K562 (cell line): ENCODE results near the gene FRAT1. TPM values are rescaled to one million over a fixed set of nuclear protein-coding genes. Genes with fewer than 3 reads are reported as not detected.

Experiments used
- ATF6 ChIP-seq: sonication (generic); formaldehyde crosslinking; IDR thresholded peaks from 2 replicates; pipeline ENCODE4 v1.4.0; 2020; ENCODE audit warnings: mild to moderate bottlenecking, missing genetic modification reagents
- CCAR2 ChIP-seq: fragments of 200-400 bp; formaldehyde crosslinking; IDR thresholded peaks from 2 replicates; pipeline ENCODE4 v1.6.1; 2017; ENCODE audit warnings: mild to moderate bottlenecking, low read depth, low read length
- CHD1 ChIP-seq: fragments of 200-600 bp; sonication (generic); IDR thresholded peaks from one replicate; pipeline ENCODE4 v1.6.1; 2012; ENCODE audit warnings: mild to moderate bottlenecking, moderate library complexity, low read length, inconsistent platforms
- CTBP1 ChIP-seq: fragments of 450-650 bp; IDR thresholded peaks from 2 replicates; pipeline ENCODE4 v1.6.1; 2016; ENCODE audit warnings: borderline replicate concordance
- DLX4 ChIP-seq: fragments of 250-450 bp; sonication (Bioruptor Pico); IDR thresholded peaks from 2 replicates; pipeline ENCODE4 v1.6.1; 2021; ENCODE audit warnings: mild to moderate bottlenecking
- E2F1 ChIP-seq: sonication (generic); formaldehyde crosslinking; IDR thresholded peaks from 2 replicates; pipeline ENCODE4 v1.8.1; 2023; ENCODE audit warnings: mild to moderate bottlenecking, missing genetic modification reagents, moderate library complexity
- E2F3 ChIP-seq: fragments of 250-450 bp; sonication (Bioruptor Pico); IDR thresholded peaks from 2 replicates; pipeline ENCODE4 v1.4.0; 2020; ENCODE audit warnings: mild to moderate bottlenecking
- HIVEP1 ChIP-seq: fragments of 250-450 bp; sonication (Bioruptor Pico); IDR thresholded peaks from 2 replicates; pipeline ENCODE4 v1.4.0; 2020; ENCODE audit warnings: mild to moderate bottlenecking
- MBD1 ChIP-seq: fragments of 250-450 bp; sonication (Bioruptor Pico); IDR thresholded peaks from 2 replicates; pipeline ENCODE4 v1.8.0; 2022; ENCODE audit warnings: inconsistent platforms
- MYBL2 ChIP-seq, 2 experiments: fragments of 450-650 bp in 1 of 2; sonication (generic) in 1 of 2; formaldehyde crosslinking in 1 of 2; IDR thresholded peaks; 2 replicates each; pipeline versions ENCODE4 v1.6.1 to v1.8.1; 2017 to 2022; ENCODE audit warnings: borderline replicate concordance in 1 of 2, inconsistent platforms in 1 of 2, low read depth in 1 of 2, mild to moderate bottlenecking in 1 of 2, missing genetic modification reagents in 1 of 2, moderate library complexity in 1 of 2
- NFE2 ChIP-seq: IDR thresholded peaks from 2 replicates; pipeline ENCODE4 v1.6.1; 2014; ENCODE audit warnings: antibody characterized with exemption, low read depth
- POLR2A ChIP-seq: fragments of 450-650 bp; conservative IDR thresholded peaks from 2 replicates; pipeline ENCODE4 v1.6.1; 2016
- POLR2H ChIP-seq: IDR thresholded peaks from 2 replicates; pipeline ENCODE4 v1.6.1; 2016; ENCODE audit warnings: missing genetic modification characterization, low read depth, mild to moderate bottlenecking, control low read depth, missing compliant biosample characterization, moderate library complexity
- PURB ChIP-seq: sonication (generic); formaldehyde crosslinking; IDR thresholded peaks from 2 replicates; pipeline ENCODE4 v1.9.0; 2021; ENCODE audit warnings: low read depth, mild to moderate bottlenecking, missing genetic modification reagents
- SOX6 ChIP-seq: fragments of 450-650 bp; IDR thresholded peaks from 2 replicates; pipeline ENCODE4 v1.6.1; 2014; ENCODE audit warnings: mild to moderate bottlenecking
- ZC3H11A ChIP-seq: IDR thresholded peaks from 2 replicates; pipeline ENCODE4 v1.6.1; 2012; ENCODE audit warnings: low read depth, low read length, improper control_type of control experiment
- ZNF133 ChIP-seq: fragments of 250-450 bp; sonication (Bioruptor Pico); IDR thresholded peaks from 2 replicates; pipeline ENCODE4 v1.4.0; 2020; ENCODE audit warnings: mild to moderate bottlenecking
- ZNF140 ChIP-seq: fragments of 250-450 bp; sonication (Bioruptor Pico); IDR thresholded peaks from 2 replicates; pipeline ENCODE4 v1.8.0; 2021; ENCODE audit warnings: moderate library complexity, mild to moderate bottlenecking, inconsistent platforms
- ZNF431 ChIP-seq: sonication (generic); formaldehyde crosslinking; IDR thresholded peaks from 2 replicates; pipeline ENCODE4 v1.8.0; 2022; ENCODE audit warnings: mild to moderate bottlenecking, missing genetic modification reagents
- ZNF518B ChIP-seq: fragments of 250-450 bp; sonication (Bioruptor Pico); IDR thresholded peaks from 2 replicates; pipeline ENCODE4 v1.5.0; 2021; ENCODE audit warnings: mild to moderate bottlenecking, moderate library complexity
- ZSCAN32 ChIP-seq: fragments of 450-650 bp; formaldehyde crosslinking; IDR thresholded peaks from 2 replicates; pipeline ENCODE4 v1.4.0; 2020; ENCODE audit warnings: mild to moderate bottlenecking, moderate library complexity
- polyA plus RNA-seq, 8 experiments: library from polyadenylated mRNA; depleted of rRNA in 4 of 8; stranded (reverse) in 5 of 8; unstranded in 3 of 8; fragments of >200 nt; fragmentation: Nextera tagmentation in 2 of 8; fragmentation: Illumina TruSeq in 1 of 8; extraction: Ambion mirVana in 2 of 8; extraction: Trizol in 1 of 8; gene quantifications; 2 replicates each; pipeline versions ENCODE4 v1.2.1 to v1.2.3, GENCODE V29; 2011 to 2014; ENCODE audit warnings: inconsistent platforms in 1 of 8, missing spikeins in 1 of 8
- total RNA-seq, 7 experiments: library from RNA; depleted of rRNA in 6 of 7; stranded (reverse); fragments of >200 nt in 6 of 7; fragmentation: Illumina TruSeq in 2 of 7; extraction: Trizol in 2 of 7; gene quantifications; 2 replicates each; pipeline versions ENCODE4 v1.2.1 to v1.2.3, GENCODE V29; 2011 to 2021; ENCODE audit warnings: low replicate concordance in 1 of 7

The FRAT1 gene
- total and polyA plus RNA-seq, 9 of the 15 experiments (the other 6 are each of a cell fraction or from before 2014, with no cell fraction given), result 0.11 to 4.6 (median 1.4) TPM

- TF ChIP-seq E2F1 (CRISPR knock-in tag) (no peak), ZC3H11A (no peak), CHD1 (no peak), ZNF140 (no peak), NFE2 (peak; percentile 52; the same call in 1 of the 2 replicates), DLX4 (no peak), ZNF431 (CRISPR knock-in tag) (no peak), MBD1 (CRISPR knock-in tag) (no peak), MYBL2 (IDR thresholded peaks at IDR 0.05; ENCODE audit: low read depth) (no peak), MYBL2 (CRISPR knock-in tag; IDR thresholded peaks at IDR 0.05; ENCODE audit: borderline replicate concordance) (no peak), SOX6 (peak; percentile 64), ZNF518B (CRISPR knock-in tag) (no peak), HIVEP1 (no peak), CCAR2 (no peak), CTBP1 (peak; percentile 64; the same call in 1 of the 2 replicates), POLR2H (no peak), PURB (CRISPR knock-in tag) (no peak), POLR2A (no peak), ZSCAN32 (CRISPR knock-in tag) (no peak), ATF6 (CRISPR knock-in tag) (no peak), E2F3 (CRISPR knock-in tag) (no peak), ZNF133 (no peak)
These were observed 21.4 kb upstream of the FRAT1 start (continued) for GRCh38 chr10:97297556-97298222.
